SU-DHL-6 (cell line): ENCODE data around the gene FXYD5.

ENCODE experiments used
- CTCF ChIP-seq: fragments of 200-600 bp; sonication (generic); IDR thresholded peaks from one replicate; pipeline ENCODE4 v1.5.1; 2017; ENCODE audit warnings: antibody characterized with exemption, mild to moderate bottlenecking, low read length, moderate library complexity; ENCODE audit not compliant: insufficient read depth, poor library complexity, severe bottlenecking
- EZH2phosphoT487 ChIP-seq: fragments of 200-600 bp; sonication (generic), shearing (Covaris generic); conservative IDR thresholded peaks from 2 replicates; pipeline ENCODE4 v1.6.1; 2018; ENCODE audit warnings: mild to moderate bottlenecking, antibody characterized with exemption, low read length, moderate library complexity, mixed read lengths

- TF ChIP-seq CTCF (no peak), EZH2phosphoT487 (no peak)
Measured at GRCh38 chr19:35154525-35155406, at the start of gene FXYD5.
